AML-193 (cell line): ENCODE results near the gene NPAS3.

Experiments
- DNase-seq, 2 experiments: peaks; one replicate each; lab custom pipeline; 2025; lab: John Stamatoyannopoulos, UW

Gene NPAS3

DNA sequence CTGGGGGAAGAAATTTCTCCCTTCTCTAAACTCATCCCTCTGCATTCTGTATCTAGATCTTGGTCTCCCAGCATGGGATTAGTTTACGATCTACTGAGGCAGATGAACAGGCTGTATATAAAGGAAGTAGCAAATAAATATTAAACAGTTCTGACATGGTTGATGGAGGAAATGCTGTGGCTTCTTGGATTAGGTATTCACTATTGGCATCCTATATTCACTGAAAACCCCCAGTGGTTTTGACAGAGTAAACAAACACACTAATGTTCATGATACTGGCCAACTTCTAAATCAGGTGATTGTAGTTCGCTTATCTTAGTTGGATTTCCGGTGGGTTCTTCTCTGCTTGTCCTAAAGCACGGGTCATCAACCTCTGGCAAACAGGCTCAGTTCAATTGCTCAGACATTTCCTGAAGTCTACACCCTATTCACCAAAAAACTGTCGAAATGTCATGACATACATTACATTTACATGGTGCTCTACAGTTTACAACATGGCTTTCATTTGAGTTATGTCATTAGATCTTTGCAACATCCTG is 578.3 kb downstream of the NPAS3 start:
- no peak for DNase-seq

DNA sequence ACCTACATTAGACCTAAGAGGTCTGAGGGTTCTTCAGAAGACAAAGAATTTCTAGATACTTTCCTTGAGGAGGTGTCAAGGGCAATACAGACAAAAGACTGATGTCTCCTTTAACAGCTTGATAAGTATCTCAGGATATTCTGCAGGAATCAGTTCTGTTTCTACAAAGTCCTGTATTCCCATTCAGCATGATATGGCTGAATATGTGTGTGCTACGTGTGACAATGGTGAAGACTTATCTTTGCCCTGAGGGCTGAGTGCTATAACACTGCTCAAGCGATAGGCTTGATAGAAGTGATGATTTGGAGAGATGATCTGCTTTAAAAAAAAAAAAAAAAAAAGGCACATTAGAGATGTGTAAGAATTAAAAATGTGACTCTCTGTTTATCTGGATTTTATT is 582.5 kb downstream of the NPAS3 start:
- no peak for DNase-seq

DNA sequence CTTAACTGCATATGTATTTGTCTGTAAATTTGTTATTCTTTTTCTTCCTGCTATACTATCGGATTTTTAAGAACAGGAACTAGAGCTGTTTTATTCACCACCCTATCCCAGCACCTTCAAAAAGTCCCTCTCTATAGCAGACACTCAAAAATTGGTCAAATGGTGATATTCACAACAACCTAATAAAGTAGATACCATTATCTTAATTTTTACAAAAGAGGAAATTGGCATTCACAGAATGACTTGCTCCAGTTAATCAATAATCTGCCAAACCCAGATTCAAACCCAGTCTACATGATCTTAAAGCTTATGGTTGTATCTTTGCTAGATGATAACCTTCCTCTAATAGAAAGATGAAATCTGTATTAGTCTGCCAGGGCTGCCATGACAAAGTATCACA is 585.6 kb downstream of the NPAS3 start:
- no peak for DNase-seq

DNA sequence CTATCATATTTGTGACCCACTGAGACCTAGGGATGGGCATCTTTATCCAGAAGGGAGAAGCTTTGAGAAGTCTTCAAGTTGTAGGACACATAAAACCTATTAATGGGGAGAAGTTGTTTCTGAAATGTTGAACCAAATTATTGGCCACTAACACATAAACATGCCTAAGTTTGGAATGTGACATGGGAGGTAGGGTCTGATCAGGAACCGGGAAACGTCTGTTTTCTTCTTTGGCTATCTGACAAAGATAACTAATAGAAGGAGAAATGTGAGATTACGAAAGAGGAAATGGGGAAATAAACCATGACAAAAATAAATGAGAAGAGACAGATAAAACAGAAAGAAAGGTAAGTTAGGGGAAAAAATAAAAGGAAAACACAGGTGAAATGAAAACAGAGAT is 586.9 kb downstream of the NPAS3 start:
- DNase-seq = no peak

DNA sequence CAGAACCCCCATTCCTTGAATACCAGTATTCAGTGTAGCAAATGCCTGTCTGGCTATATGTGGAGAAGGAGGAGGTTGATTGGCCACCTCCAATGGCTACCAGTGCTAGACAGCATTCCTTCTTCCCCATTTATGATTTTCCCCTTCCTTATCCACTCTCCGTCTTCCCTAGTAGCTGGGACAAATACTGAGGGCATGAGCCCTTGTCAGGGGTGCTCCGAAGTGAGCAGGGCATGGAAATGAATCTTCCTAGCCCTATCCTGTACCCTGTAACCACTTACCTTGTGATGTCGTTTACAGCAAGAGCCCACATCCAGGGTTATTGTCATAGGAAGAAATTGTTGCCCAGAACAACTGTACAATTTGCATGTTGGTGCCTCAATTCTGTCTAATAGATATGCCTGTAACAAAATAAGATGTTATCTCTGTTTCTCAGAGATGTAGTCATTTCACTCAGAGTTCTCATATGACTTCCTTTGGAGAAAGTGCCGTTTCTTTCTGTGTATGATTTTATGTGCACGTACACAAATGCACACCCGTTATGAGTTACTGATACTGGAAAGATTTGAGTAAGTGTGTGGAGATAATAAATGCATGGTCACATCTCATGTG is 588.5 kb downstream of the NPAS3 start:
- DNase-seq = no peak

DNA sequence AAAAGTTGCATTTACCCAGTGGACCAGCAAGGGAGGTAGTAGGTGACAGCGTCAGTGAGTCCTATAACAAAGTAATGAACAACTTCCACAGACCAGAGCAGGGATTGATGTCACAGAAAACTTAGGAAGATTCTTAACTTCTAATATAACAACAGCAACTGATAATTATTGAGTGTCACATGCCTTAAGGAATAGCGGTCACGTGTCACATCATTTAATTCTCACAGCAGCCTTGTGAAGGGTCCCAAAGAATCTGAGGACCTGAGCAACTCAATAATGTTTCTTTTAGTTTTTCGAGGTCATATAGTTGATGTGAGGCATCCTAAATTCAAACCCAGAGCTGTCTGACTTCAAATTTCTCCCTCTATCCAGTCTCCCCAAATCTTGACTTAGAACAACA is 590.0 kb downstream of the NPAS3 start:
- no peak for DNase-seq

DNA sequence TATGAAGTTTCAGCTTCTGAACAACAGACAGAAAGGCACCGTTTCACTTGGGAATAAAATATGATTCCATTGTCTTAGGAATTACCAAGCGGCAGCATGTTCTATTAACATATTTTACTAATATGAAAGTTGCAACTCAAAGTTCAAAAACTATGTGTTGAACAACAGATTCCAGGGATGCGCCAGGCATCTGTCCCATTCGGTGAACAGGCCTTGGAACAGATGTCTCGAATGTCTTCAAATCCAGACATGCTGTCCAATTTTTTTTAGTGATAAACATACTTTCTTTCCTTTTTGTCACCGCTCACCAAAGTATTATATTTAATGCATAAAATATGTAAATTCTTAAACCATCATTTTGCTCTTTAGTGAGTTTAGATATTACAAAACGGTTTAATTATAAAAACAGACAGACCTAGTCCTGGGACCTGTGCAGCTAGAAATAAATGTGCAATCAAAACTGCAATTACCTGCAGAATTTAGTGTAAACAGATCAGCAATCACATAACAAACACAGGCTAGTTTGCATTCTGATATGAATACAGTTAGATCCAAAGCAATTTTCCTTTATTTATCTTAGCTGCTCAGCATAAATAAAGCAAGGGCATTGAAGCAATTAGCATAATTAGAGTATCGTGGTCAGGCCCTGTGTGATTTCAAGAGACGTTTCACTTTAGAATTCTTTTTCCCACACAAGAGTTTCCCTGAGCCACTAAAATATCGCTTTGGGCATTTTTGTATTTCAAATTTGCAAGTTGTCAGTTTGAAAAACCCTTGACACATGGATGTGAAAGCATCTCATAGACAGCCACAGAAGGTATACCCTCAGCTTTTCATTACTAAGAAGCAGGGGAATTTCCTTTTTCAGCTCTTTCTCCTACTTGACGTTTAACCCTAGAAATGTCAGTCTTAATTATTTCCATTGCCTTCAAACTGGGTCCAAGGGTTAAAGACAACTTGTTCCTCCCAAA is 591.4 kb downstream of the NPAS3 start:
- DNase-seq = no peak

DNA sequence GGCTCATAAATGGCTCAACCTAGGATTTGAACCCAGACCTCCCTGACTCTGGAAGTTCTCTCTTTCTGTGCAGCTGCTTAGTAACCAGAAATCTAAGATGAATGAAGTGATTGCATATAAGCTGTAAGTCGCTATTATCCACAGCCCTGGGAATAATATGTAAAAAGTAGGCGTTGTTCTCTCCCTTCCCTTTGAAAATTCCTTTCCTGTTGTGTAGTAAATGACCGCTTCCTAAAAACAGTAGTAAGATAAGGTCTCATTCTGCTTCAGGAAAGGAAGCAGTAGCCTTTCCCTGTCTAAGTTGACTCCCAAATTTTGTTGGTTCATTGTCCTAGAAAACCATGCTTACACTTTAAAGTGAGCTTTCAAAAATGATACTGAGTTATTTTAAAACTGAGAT is 593.9 kb downstream of the NPAS3 start:
- no peak for DNase-seq

DNA sequence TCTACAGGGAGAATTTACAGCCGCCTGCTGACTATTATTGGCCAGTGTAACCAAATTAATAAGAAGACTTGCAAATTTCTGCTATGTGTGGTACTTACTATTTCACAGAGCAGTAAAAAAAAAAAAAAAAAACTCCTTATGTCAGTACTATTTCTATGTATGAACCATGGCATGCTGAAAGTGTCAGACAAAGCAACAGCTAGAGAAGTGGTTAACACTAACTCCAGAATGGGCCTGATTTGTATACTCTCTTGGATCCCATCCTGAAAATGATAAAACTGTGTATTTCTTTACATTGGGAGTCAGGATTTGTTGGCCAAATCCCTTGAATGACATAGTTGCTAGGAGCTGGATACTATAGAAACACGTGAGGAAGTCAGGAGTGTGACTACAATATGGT is 595.4 kb downstream of the NPAS3 start:
- no peak for DNase-seq

DNA sequence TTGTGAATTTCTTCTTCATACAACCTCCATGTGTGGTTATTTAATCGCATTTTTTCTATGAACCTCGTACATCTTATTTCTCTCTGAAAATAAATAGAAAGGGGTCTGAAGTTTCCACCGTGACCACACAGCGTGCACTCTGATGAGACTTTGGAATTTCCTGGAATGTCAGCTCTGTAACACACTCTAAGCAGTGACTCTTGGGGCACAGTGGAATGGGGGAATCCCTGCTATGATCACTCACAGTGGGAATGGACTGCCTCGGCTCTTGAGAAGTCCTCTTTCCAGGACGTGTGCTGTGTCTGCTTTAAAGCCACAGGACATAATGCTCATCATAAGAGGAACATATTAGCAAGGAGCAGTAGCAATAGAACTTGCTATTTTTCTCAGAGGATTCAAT is 596.0 kb downstream of the NPAS3 start:
- DNase-seq = no peak

DNA sequence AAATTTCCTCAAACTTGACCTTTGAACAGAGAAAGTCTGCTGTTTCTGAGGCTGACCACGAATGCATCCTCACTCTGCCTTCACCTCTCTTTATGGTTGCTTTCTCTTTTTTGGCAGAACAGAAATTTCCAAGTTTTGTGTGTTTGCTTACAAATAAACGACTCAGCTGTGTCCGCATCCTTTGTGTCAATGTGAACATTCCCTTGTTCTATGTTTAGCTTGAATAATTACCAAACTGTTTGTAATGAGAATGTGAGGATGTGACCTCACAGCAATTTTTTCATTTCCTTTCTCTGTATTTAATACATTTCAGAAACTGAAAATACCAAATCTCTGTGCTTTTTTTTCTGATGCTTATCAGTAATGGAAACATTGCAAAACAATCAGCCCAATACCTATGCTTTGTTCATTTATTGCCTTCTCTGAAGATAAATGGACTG is 601.3 kb downstream of the NPAS3 start:
- DNase-seq = no peak

DNA sequence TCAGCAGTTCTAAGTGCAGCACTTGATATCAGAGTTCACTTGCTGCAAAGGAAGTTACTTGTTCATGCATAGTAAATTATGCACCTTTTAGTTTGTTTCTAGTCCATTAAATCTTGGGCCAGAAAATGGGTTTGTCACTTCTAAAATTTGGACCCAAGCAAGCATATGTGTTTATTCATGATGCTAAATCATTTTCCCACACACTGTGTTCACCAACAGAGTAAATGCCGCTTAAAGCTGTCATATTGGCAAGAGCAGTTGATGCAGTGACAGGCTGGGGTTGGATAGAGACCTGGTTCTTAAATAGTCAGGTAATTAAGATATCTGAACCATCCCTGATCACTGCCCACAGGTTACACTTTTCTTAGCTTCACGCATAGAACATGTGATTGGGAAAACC is 602.5 kb downstream of the NPAS3 start:
- DNase-seq = no peak

DNA sequence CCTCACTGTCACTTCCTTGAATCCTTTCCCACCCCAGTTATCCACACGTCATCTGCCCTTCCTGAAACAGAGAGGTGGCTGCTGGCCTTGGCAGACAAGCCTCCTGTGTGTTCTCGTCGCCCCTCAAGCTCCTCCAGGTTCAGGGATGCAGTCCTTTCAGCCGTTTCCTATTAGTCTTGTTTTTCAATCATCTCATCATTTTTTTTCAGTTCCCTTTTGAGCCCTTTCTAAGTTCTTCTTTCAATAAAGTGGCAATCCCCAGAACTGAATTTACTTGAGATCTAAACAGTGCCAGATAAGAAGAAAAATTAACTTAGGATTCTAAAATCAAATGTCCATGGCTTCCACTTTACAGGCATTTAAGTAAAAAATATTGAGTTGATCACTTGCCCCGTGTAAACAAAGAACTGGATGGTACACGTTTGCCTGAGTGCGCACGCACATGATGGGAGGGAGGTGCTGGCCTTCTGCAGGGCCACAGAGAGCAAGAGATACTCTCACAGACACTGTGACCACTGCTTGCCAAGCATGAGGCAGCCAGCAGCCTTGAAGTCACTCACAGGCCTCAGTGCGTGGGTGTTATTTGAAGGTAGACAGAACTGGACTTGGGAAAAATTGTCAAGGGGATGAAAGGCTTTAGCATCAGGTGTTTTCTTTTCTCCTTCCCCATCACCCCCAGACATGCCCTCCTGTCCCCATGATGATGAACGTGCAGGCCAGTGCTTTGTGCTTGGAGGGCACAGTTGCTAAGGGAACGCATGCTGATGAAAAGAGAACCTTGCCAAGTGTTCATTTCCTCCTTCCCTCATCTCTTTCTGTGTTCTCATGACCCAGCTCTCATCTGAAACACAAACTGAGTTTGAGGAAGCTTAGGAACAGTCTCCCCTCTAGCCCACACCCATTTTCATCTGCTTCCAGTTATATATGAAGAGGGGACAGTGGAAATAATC is 603.9 kb downstream of the NPAS3 start:
- no peak for DNase-seq

DNA sequence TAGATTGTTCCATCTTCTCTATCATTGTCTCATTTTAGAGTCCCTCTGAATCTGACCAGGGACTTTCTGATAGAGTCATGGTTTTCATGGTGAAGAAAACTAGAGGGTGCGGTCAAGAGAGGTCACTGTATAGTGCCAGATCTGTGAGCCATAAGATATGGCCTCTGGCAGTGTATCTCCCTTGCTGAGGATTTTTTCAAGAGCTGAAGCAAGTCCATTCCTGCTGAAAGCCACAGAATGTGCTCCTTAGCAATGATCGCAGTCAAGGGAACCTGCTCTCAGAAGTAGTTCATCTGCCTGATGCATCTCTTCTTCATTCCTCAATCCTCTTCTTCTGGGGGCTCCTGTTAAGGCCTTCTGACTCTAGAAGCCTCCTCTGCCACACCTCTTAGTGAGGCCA is 607.0 kb downstream of the NPAS3 start:
- no peak for DNase-seq

DNA sequence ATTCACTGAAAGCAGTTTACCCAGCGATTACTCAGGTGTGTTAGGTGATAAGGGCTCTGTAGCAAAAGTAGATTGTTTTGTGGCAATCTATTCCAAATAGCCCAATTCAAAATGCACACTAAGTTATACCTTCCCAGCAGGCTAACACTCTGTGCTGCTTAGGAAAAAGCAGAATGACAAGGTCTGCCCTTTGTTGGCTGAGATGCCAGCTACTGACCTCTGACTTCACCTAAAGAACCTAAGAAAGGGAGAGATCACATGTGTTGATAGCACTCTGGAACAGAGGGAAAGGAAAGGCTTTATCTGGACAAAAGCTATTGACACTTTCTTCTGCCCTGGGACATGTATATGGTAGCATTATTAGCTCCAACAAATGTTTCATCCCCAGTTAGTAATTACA is 609.9 kb downstream of the NPAS3 start:
- DNase-seq = no peak

DNA sequence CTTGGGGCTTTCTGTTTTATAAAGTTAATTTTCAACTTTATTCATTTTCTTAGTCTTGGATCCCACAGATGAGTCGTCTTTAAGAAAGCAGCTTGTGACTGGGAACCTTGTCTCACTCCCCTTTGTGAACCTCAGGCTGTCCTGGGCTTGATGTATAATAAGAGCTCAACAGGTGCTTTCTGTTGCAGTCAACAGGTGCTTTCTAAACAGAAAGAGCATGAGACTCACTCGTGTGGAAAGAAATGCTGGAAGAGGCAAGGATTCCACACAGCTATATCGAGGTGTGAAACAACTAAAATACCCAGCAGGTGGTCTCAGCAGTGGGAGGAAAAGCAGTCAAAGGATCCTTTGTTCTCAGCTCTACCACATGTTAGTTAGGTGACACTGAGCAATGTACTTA is 613.3 kb downstream of the NPAS3 start:
- no peak for DNase-seq

DNA sequence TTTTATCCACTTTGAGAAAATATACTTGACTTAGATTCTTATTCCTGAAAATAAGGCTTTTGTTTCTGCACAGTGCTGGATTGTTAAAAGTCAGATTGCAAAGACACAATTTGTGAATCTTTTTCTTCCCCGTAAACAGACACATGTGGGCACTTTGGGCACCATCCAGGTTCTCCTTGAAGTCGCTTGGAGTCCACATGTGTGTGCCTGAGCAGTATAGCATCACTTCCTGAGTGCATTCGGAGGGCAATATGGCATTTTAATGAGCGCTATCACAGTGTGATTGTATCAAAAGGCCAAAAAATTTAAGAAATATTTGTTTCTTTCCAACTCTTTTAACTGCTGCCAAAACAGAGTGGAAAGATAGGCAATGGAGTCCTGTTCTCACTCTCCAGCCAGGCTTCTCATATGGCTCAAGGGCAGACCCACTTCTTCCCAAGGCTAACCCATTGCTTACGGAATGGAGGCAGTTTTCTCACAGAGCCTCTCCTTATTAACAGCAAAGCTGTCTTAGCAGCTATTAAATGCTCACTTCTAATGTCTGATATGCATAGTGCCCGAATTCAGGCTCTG is 615.1 kb downstream of the NPAS3 start:
- DNase-seq = no peak

DNA sequence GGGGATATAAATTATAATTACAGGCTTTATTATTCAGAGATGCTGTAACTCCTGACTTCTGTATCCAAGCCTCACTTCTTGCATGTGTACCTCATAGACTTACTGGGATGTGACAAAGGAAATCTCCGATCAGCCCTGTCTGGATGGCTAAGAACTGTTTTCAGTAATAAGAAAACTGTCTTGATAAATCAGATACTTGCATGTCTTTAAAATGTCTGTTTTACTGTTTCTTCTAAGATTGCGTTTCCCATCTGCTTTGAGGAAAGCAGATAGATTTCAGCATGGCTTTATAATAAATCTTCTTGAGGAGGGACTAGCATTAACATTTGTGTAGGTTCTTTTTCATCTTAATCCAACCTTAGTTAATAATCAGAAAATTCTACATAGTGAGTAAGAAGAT is 616.3 kb downstream of the NPAS3 start:
- no peak for DNase-seq

DNA sequence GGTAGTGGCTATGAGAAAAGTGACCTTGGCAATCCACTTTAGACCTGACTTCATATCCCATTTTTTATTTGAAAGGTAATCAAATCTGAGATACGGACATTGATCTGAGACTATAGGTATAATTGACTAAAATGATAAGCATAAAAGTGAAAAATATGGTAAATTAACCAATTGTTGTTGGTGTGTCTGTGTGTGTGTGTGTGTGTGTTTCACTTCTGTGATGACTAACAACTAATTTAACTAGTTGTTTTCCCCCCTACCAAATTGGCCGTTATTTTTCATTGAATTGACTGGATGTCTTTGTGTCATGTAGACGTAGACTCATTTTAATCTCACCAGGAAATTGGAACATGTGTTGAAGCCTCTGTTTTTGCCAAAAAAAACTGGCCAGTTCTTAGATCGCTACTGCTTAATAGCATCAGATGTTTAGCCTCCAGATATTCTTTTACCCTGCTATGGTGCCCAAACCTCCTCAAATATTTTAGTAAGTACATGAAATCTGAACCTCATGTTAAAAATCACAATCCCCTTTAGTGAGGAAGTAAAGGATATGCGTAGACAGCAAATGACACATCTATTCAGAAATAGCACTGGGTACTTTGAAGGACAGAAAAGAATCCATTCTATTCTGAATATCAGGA is 617.2 kb downstream of the NPAS3 start:
- no peak for DNase-seq

DNA sequence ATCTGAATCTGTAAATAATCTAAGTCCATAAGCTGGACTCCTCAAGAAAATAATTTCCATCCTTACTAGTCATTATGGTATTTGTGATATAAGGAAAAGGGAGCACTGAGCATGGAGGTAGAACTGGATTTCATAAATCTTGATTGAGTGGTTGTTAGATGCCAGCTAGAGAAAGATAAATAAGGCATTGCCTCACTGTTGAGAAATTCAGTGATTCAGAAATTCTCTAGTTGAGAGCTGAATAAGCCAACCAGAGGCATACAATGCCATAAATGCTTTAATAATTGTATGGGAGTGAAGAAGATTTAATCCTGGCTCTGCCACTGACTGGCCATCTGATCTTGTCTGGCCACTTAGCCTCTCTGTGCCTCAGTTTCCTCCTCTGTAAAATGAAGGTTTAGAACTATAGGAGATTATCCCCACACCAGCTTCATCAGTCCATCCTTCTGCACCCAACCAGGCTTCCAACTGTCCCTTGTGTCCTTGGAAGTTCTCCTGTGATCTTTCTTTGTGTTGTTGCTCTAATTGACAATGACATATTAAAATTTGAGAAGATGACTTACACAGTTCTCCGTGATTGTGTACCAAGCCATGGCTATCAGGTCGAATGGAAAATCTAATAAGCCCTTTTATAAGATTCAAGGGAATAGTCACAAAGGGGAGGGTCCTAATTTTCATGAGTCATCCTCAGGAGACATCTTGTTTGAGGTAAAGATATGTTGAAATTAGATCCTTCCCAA is 617.9 kb downstream of the NPAS3 start:
- no peak for DNase-seq
